OCI-M1 (cell line): ENCODE data around the gene HLA-C.
A peak's percentile ranks its signal among the peaks of the same experiment; 100 is the strongest.
"Not testable (repeated sequence)": the region's sequence is repeated elsewhere in the genome, so short reads cannot be mapped to it uniquely, and the experiment has no call there.

Experiments
- DNase-seq: peaks from one replicate; lab custom pipeline; 2025; lab: John Stamatoyannopoulos, UW

Gene HLA-C

DNA sequence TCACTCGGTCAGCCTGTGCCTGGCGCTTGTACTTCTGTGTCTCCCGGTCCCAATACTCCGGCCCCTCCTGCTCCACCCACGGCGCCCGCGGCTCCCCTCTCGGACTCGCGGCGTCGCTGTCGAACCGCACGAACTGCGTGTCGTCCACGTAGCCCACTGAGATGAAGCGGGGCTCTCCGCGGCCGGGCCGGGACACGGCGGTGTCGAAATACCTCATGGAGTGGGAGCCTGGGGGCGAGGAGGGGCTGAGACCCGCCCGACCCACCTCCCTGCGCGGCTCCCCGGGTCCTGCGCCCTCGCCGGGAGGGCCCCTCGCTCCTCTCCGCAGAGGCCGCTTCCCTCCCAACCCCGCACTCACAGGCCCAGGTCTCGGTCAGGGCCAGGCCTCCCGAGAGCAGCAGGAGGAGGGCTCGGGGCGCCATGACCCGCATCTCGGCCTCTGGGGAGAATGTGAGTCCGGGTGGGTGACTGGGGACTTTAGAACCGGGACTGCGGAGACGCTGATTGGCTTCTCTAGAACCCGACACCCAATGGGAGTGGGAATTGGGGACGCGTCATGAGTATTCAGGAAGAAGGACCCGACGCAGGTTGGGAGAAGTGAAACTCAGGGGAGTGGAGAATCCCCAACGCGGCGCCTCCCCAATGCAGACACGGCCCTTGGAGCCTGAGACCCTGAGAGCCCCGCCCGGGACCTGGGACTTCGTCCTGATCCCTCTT, at the start of gene HLA-C:
TSS of gene HLA-C (minus strand) at position 452 of the 717 bp plus-strand sequence. CDS start at position 431, 21 bp downstream.
- DNase-seq = peak; percentile 99

DNA sequence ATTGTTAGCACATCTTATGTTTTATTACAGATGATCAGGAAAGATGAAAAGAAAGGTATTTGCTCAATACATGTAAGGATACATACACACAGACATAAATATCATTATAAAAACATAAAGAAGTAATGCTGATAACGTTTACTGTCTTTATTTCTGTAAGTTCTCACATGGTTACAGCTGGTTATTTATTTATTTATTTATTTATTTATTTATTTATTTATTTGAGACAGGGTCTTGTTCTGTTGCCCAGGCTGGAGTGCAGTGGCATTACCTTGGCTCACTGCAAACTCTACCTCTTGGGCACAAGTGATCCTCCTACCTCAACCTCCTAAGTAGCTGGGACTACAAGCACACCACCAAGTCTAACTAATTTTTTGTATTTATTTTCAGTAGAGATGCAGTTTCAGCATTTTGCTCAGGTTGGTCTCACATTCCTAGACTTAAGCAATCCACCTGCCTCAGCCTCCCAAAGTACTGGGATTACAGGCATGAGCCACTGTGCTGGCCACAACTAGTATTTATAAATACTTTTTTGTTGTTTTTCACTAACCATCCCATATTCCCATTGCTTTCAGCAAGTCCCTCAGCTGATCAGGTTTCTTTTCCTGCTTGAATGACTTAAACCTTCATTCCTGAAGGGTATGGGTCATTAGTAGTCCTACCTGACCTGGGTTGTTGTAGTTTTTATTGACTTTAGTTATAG, 49.3 kb upstream of the HLA-C start:
- no peak for DNase-seq

GRCh38 chr6:31317036-31317435, 45.1 kb upstream of the HLA-C start:
- DNase-seq = no peak

DNA sequence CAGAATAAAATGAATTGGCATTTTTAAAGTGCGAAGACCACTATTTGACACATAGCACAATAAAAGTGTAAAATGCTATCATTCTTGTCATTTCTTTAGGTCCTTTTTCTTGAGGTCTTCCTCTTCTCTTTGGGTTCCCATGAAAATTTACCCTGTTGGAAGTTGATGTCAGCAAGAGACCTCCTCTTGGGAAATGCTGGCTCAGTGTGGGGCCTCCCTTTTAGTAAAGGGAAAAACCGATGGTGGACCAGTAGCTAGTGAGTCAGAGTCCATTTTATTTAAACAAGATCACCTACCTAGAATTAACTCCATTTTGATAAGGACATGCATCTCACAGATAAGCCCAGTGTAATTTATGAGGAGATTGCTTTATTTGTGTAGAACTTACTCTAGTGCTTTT, 37.7 kb upstream of the HLA-C start:
- DNase-seq = no peak

DNA sequence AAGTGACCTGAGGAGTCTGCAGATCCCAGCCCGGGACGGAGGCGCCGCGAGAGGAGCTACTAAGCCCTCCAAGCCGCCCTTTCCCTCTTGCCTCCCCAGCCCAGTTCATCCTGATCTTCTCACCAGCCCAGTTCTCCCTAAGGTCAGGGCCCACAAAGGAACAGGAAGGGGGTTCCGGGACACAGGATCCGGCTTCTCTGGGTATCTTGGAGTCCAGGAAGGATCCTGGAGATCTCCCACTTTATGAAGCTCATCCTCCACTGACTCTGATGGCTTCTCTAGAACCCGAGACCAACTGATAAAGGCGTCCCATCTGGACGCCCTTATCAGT, 36.9 kb upstream of the HLA-C start:
- no peak for DNase-seq

DNA sequence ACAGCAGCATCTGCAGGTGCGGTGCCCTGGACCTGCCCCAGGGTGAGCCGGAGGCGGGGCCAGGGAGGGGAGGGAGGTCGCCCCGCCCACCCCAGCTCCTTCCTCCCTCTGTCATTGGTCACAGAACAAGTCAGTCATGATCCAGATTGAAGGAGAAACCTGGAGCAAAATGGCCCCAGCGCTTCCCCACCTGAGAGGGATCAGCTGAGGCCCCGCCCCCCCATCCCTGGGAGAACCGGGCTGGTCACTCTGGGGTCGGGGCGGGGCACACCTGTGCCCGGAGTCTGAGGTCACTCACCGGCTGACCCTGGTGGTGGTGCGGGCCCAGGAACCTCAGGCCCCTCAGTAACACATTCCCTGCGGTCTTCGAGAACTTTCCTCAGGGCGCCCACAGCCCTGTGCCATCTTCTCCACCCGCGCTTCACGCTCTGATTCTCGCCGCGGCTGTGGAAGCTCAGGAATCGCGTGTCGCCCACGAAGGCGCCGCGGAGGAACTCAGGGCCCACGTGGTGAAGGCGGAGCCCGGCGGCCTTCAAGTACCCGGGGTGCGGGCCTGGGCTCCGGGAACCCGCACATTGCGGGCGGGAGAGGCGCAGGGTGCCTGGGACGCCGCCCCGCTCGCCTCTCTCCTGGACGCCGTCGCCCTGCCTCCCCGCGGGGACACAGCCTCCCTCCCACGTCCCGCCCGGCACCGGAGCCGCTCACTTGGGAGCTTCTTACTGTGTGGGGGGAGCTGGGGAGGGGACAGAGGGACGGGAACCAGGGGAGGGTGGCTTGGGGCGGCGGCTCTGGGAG, 36.4 kb upstream of the HLA-C start:
- no peak for DNase-seq

DNA sequence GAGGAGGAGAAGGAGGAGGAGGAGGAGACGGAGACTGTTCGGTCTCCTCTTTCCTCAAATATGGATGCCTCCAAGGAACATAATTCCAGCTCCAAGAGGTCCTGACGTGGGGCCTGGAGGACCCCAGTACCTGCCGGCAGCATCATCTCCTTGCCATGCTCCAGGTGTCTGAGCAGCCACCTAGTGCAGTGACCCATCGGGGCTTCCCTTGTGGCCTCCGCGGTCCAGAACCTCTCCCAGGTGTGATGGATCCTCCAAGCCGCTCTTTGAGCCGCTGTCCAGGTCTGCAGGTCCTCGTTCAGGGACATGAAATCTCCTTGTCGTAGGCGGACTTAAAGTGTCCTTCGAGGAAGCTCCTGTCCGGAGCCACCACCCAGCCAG, 35.8 kb upstream of the HLA-C start:
- no peak for DNase-seq

DNA sequence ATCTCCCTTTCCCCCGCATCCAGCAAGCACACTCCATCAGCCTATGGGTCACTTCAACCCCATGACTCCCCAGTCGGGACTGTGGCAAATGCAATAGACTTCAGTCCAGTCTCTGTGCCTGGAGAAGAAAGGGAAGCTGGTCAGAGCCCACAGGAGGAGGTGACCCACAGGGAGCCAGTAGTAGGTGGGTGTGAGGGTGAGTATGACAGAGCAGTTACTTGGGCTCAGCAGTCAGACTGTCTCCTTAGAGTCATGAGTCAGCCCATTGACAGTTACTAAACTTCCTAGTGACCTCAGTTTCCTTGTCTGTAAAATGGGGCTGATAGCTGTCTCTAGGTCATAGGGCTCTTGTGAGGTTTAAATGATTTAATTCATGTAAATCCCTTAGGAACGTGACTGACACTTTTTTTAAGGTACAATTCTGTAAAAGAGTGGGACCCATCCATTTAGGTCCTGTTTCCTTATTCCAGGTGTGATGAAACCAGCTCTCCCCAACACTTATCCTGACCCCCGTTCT, 33.9 kb upstream of the HLA-C start:
- peak; percentile 48 for DNase-seq

DNA sequence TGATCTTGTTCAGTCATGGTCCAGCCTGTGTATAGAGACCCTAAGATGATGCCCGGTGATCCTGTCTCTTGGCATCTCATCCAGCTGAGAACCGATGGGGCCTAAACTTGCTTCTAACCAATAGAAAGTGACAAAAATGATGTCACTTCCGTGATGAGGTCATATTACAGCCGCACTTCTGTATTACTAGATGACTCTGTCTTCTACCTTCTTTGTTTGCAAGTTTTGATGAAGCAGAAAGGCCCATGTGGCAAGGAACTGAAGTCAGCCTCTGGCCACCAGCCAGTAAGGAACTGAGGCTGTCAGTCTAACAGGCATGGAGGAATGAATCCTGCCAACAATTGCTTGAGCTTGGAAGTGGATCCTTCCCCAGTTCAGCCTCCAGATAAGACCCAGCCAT, 32.8 kb upstream of the HLA-C start:
- peak; percentile 74 for DNase-seq

DNA sequence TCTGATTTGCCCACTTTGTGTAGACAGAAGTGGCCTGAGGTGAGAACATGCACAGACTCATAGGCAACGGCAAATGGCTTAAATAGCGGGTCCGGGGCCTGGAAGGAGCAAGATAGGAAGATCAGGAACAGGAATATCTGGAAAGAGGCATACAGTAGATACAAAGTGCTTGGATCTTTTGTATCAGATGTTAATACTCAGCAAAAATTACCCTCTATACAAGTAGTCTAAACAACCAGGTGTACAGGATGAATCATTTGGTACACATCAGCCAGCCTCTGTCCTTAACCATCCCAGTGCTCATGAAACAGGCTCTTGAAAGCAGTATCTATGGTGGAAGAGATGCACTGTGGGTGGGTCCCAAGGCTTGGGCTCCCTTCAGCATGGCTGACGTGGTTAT, 28.9 kb upstream of the HLA-C start:
- no peak for DNase-seq

- DNase-seq = no peak
Observed at GRCh38 chr6:31299947-31300346, 28.1 kb upstream of the HLA-C start.

- no peak for DNase-seq
Observed at GRCh38 chr6:31299511-31299910, 27.6 kb upstream of the HLA-C start.

DNA sequence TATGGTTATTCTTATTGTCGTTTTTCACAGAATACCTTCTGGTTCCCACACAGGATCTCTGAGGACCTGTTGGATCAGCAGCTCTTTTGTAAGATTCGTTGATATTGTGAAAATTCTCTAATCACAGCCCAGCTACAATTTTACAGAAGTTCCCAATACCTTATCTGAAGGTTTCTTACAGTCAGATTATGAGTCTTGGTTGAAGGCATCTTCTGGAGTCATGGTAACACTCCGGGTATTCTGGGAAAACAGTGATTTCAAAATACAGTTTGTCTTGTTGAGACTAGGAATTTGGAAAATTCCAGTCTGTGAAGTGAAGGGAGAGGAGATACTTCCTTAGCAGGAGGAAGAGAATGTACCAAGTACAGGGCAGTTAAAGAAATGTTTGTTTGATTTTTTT, 22.2 kb upstream of the HLA-C start:
- no peak for DNase-seq

- no peak for DNase-seq
Observed at GRCh38 chr6:31293343-31293742, 21.5 kb upstream of the HLA-C start.

- DNase-seq = no peak
Observed at GRCh38 chr6:31289788-31290187, 17.9 kb upstream of the HLA-C start.

DNA sequence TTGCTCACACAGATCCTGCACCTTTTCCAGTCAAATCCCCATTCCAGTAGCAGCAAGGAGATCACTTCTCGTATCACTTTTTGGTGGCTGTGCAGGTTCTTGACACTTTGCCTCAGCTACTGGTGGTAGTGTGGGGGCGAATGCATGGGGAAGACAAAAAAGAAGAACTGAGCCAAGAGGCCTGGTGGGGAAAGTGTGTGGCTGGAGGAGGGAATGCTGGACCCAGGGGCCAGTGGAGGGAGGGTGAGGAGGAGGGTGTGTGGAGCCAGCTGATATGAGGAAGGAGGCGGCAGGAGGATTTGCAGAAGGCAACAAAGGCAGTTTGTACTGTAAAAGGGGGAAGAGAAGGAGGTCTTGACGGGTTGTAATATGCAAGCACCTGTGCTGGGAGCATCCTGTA, 15.7 kb upstream of the HLA-C start:
- peak; percentile 62 for DNase-seq

DNA sequence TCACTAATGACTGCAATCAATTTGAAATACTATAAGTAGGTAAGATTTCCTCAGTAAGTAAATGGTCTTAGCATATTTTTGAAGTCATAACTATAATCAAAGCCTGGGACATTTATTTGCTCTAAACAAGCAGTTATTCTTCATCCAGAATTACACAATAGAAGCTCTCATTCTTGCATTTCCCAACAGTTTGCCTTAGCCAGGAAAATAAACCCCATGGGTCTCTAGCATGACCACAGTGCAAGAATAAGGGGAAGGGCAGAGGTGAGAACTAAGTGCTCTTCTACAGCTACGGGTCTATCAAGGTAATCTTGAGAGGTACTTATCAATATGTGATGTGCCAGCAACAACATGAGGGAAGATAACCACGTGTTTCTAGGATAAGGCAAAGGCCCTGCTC, 14.1 kb upstream of the HLA-C start:
- DNase-seq = no peak

DNA sequence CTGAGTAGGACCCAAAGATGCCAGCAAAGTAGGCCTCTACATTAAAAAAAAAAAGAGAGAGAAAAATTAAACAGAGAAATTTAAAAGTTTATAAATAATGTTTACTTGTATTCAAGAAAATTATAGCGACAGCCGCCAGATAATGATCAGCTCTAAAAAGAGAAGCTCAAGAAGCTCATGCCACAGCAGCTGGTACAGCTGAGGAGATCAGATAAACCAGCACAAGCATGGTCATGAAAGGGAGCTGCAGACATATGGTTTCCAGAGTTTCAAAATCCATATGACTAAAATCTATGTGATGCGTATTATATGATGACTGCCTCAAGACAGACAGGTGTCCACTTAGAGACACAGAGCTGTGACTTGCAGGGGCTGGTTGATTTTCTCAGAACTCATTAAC, 13.6 kb upstream of the HLA-C start:
- DNase-seq = peak; percentile 74

GRCh38 chr6:31279647-31280046, 7.8 kb upstream of the HLA-C start:
- DNase-seq = not testable (repeated sequence)

DNA sequence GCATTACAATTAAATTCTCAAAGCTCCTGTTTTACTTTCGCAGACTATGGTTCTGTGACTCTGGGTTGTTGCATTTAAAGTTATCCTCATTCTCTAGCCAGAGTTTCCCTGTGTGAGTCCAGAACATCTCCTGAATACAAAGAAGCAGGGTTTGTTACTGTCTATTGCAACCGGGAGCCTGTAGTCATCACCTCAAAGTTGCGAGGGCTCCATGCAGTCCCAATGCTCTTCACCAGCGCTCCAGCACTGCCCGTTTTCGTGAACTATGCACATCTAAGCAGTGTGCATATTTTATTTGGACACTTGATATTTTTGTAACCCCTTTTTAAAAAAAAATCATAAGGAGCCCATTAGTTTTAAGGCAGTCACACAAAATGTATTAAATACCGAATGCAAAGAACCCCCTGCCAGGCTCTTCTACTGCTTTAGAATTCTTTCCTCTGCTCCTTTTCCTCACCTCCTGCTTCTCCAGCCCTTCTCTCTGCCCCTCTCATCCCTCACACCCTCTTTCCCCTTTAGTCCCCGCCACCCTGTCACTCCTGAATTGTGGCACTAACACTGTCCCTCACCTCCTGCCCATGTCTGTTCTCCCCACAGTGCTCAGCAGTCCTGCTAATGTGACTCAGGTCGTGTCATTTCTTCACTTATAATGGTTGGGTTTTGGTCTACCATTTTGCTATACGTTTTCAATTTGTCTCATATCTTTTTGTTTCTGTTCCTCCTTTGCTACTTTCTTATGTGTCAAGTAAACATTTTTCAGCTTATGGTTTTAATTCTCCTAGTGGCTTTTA, 1.1 kb upstream of the HLA-C start:
- DNase-seq = peak; percentile 77

DNA sequence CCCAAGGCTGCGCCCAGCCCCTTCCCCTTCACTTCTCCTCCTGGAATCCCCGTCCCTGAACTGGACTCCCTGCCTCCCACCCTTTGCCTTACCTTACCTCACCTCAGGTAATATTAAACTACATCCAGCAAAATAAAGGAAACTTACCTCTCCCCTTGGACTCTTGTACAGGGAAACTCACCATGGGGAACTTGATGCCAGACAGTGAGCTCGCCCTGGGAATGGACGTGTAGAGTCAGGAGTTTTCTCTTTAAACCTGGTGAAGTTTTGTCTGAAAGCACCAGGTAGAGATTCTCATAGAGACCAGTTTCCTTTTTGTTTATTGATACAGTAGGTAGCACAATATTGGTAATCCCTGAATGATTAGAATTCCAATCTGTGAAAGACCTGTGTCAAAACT, 544 bp upstream of the HLA-C start:
- DNase-seq = peak; percentile 77
